Neuronal stem cell (in vitro differentiated cells): ENCODE measurements around the gene MCF2L2.

Experiments used
- DNase-seq: peaks from one replicate; pipeline ENCODE4 v3.0.0-alpha.2; 2013; ENCODE audit warnings: low spot score
- H2AFZ ChIP-seq: one replicate; pipeline ENCODE4 v1.6.1; 2013; ENCODE audit warnings: mild to moderate bottlenecking, low read length, inconsistent platforms
- H2AK5ac ChIP-seq: 2 replicates; pipeline ENCODE4 v1.6.1; 2013; ENCODE audit warnings: low read depth, mild to moderate bottlenecking, inconsistent platforms, low read length, moderate library complexity, mixed read lengths
- H2BK120ac ChIP-seq: 2 replicates; pipeline ENCODE4 v1.6.1; 2013; ENCODE audit warnings: low read depth, mild to moderate bottlenecking, inconsistent platforms, low read length, moderate library complexity, mixed read lengths
- H2BK12ac ChIP-seq: one replicate; pipeline ENCODE4 v1.6.1; 2013; ENCODE audit warnings: low read length, inconsistent platforms
- H2BK15ac ChIP-seq: 2 replicates; pipeline ENCODE4 v1.6.1; 2013; ENCODE audit warnings: mild to moderate bottlenecking, low read length, inconsistent platforms, mixed read lengths
- H2BK5ac ChIP-seq: one replicate; pipeline ENCODE4 v1.6.1; 2013; ENCODE audit warnings: inconsistent platforms, mild to moderate bottlenecking, low read length, moderate library complexity
- H3K14ac ChIP-seq: one replicate; pipeline ENCODE4 v1.6.1; 2013; ENCODE audit warnings: low read length, inconsistent platforms
- H3K18ac ChIP-seq: 2 replicates; pipeline ENCODE4 v1.6.1; 2013; ENCODE audit warnings: low read length, inconsistent platforms
- H3K23ac ChIP-seq: 2 replicates; pipeline ENCODE4 v1.6.1; 2013; ENCODE audit warnings: low read depth, mild to moderate bottlenecking, mixed read lengths, low read length, inconsistent platforms; ENCODE audit not compliant: poor library complexity
- H3K27ac ChIP-seq: replicated peaks from 3 replicates; pipeline ENCODE4 v1.5.1; 2013; ENCODE audit warnings: low read length, inconsistent platforms
- H3K27me3 ChIP-seq, 3 experiments: 2 replicates each; pipeline ENCODE4 v1.6.1; 2013; ENCODE audit warnings: low read length in 3 of 3, mild to moderate bottlenecking in 2 of 3, inconsistent platforms in 1 of 3, low read depth in 1 of 3, mixed read lengths in 1 of 3, moderate library complexity in 1 of 3; ENCODE audit not compliant: control insufficient read depth in 3 of 3, insufficient read depth in 3 of 3
- H3K36me3 ChIP-seq, 2 donors: replicated peaks in 1 of 2; 2 replicates each; pipeline ENCODE4 v1.6.1; 2013; ENCODE audit warnings: low read length in 2 of 2; ENCODE audit not compliant: control insufficient read depth in 2 of 2, insufficient read depth in 2 of 2
- H3K4ac ChIP-seq: 2 replicates; pipeline ENCODE4 v1.6.1; 2013; ENCODE audit warnings: inconsistent platforms, mild to moderate bottlenecking, low read length, moderate library complexity
- H3K4me1 ChIP-seq, 2 donors: 1 replicate in 1 of 2; 2 replicates in 1 of 2; pipeline ENCODE4 v1.6.1; 2013; ENCODE audit warnings: low read length in 2 of 2, low read depth in 1 of 2; ENCODE audit not compliant: control insufficient read depth in 2 of 2, insufficient read depth in 1 of 2
- H3K4me2 ChIP-seq: one replicate; pipeline ENCODE4 v1.6.1; 2013; ENCODE audit warnings: mild to moderate bottlenecking, low read length, inconsistent platforms; ENCODE audit not compliant: insufficient read depth, poor library complexity, severe bottlenecking
- H3K4me3 ChIP-seq, 2 donors: 2 replicates each; pipeline ENCODE4 v1.5.1; 2013; ENCODE audit warnings: low read length in 2 of 2, mild to moderate bottlenecking in 2 of 2, inconsistent platforms in 1 of 2, moderate library complexity in 1 of 2
- H3K79me1 ChIP-seq: one replicate; pipeline ENCODE4 v1.6.1; 2013; ENCODE audit warnings: low read depth, mild to moderate bottlenecking, inconsistent platforms, low read length, moderate library complexity
- H3K9ac ChIP-seq: one replicate; pipeline ENCODE4 v1.6.1; 2013; ENCODE audit warnings: mild to moderate bottlenecking, low read depth, low read length, inconsistent platforms; ENCODE audit not compliant: poor library complexity
- H3K9me3 ChIP-seq, 2 donors: replicated peaks in 1 of 2; 2 replicates each; pipeline versions ENCODE3 to v1.6.1; 2013; ENCODE audit warnings: low read length in 2 of 2, mild to moderate bottlenecking in 2 of 2, inconsistent platforms in 1 of 2, low read depth in 1 of 2, mixed read lengths in 1 of 2, moderate library complexity in 1 of 2; ENCODE audit not compliant: control insufficient read depth in 2 of 2, insufficient read depth in 1 of 2
- H4K8ac ChIP-seq: one replicate; pipeline ENCODE4 v1.6.1; 2013; ENCODE audit warnings: low read depth, mild to moderate bottlenecking, inconsistent platforms, low read length, moderate library complexity
- H4K91ac ChIP-seq: one replicate; pipeline ENCODE4 v1.6.1; 2013; ENCODE audit warnings: low read length, low read depth, mild to moderate bottlenecking, inconsistent platforms; ENCODE audit not compliant: poor library complexity
- WGBS, 2 donors: extraction: QIAGEN DNeasy Blood & Tissue Kit; methylation state at CpG; one replicate each; pipeline ENCODE4 v1.1.7; 2013; ENCODE audit warnings: missing lambda C conversion rate in 2 of 2, mixed read lengths in 1 of 2; ENCODE audit not compliant: insufficient read length in 2 of 2, insufficient replicate concordance in 1 of 2; ENCODE audit errors: extremely low coverage in 2 of 2; 5-methylcytosine and 5-hydroxymethylcytosine counted together

The MCF2L2 gene

DNA sequence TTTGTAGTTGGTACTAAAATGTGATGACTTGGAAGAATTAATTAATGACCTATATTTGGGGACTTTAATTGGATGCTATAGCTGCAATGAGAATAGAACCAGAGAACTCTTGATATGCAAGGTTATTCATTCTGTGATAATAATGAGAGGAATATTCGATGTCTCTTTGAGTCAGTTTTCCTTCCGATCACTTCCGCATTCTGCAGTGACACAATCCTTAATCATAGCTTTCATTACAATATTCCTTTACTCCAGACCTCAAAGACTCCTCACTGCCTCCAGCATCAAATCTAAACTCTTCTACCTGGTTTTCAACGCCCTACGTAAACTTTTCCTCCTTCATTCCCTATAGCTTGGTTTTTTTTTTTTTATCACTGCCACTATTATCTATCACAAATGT, 153.8 kb downstream of the MCF2L2 start:
- Histone ChIP-seq H3K27me3 (no peaks in the 10 kb centered on the region), H3K27ac (no peak overlapping the region), H3K4me1 (no peaks in the 10 kb centered on the region), H2BK120ac (no peak overlapping the region), H2BK12ac (no peak overlapping the region), H3K23ac (no peak overlapping the region), H4K8ac (no peak overlapping the region), H3K79me1 (no peaks in the 10 kb centered on the region), H3K14ac (no peak overlapping the region), H3K18ac (no peak overlapping the region), H3K36me3 (peaks cover 0 to 44% of the 10 kb centered on the region in 2 donors), H2BK5ac (no peak overlapping the region), H2AK5ac (no peak overlapping the region), H3K9ac (no peak overlapping the region), H3K9me3 (no peaks in the 10 kb centered on the region), H3K4ac (no peak overlapping the region), H2BK15ac (no peak overlapping the region), H2AFZ (no peak overlapping the region), H3K4me3 (no peak overlapping the region), H4K91ac (no peak overlapping the region), H3K4me2 (no peak overlapping the region)
- DNase-seq = no peak
- WGBS, 2 donors = 100% methylated on average over 2 of the region's 5 CpGs; no CpG with 5 or more reads in 1 of the 2 donors

DNA sequence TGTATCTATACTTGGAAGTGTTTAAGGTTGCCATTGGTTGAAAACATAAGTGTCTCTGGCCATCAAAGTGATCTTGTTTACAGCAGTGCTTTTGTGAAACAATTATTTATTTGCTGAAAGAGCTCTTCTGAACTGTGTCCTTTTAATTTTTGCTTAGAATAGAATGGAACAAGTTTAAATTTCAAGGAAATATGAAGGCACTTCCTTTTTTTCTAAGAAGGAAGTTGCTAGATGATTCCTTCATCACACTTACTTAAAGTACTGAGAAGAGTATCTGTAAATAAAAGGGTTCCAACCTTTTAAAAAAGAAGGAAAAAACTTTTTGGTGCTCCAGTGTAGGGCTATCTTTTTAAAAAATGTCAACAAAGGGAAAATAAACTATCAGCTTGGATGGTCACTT, 155.6 kb downstream of the MCF2L2 start:
- H3K18ac ChIP-seq = no peak overlapping the region
- H2BK12ac ChIP-seq = no peak overlapping the region
- H2AFZ ChIP-seq = no peak overlapping the region
- H2BK5ac ChIP-seq = no peak overlapping the region
- no peak overlapping the region for H4K8ac ChIP-seq
- no peak overlapping the region for H2BK15ac ChIP-seq
- H3K27me3 ChIP-seq = no peaks in the 10 kb centered on the region
- no peak overlapping the region for H3K4ac ChIP-seq
- DNase-seq = no peak
- peaks cover 0 to 49% of the 10 kb centered on the region in 2 donors for H3K36me3 ChIP-seq
- no peaks in the 10 kb centered on the region for H3K9me3 ChIP-seq
- no peak overlapping the region for H3K27ac ChIP-seq
- no peak overlapping the region for H3K4me3 ChIP-seq
- no peaks in the 10 kb centered on the region for H3K79me1 ChIP-seq
- H2AK5ac ChIP-seq = no peak overlapping the region
- no peak overlapping the region for H3K9ac ChIP-seq
- no peak overlapping the region for H2BK120ac ChIP-seq
- H3K14ac ChIP-seq = no peak overlapping the region
- H3K4me2 ChIP-seq = no peak overlapping the region
- no peak overlapping the region for H3K23ac ChIP-seq
- H4K91ac ChIP-seq = no peak overlapping the region
- H3K4me1 ChIP-seq = no peaks in the 10 kb centered on the region

DNA sequence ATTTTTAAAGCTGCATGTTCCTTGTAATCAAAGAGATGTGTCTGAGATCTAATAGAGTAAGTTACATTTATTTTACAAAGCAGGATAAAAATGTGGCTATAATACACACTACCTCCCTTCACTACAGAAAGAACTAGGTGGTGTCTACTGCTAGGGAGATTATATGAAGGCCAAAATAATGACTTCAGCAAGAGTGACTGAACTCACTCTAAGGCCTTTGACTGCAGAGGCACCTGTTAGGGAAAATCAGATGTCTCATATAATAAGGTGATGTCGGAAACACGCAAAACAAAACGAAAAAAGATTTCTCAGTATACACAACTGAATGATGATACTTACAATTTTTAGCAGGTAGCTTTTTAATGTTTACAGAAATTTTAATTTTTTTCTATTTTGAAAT, 156.3 kb downstream of the MCF2L2 start:
- Histone ChIP-seq H2BK15ac (no peak overlapping the region), H3K14ac (no peak overlapping the region), H3K4me1 (no peaks in the 10 kb centered on the region), H3K4ac (no peak overlapping the region), H3K27me3 (no peaks in the 10 kb centered on the region), H3K18ac (no peak overlapping the region), H3K79me1 (no peaks in the 10 kb centered on the region), H2BK120ac (no peak overlapping the region), H2AK5ac (no peak overlapping the region), H4K8ac (no peak overlapping the region), H2BK5ac (no peak overlapping the region), H3K9me3 (no peaks in the 10 kb centered on the region), H3K27ac (no peak overlapping the region), H3K36me3 (peaks cover 0 to 49% of the 10 kb centered on the region in 2 donors), H3K9ac (no peak overlapping the region), H2BK12ac (no peak overlapping the region), H4K91ac (no peak overlapping the region), H3K4me2 (no peak overlapping the region), H2AFZ (no peak overlapping the region), H3K4me3 (no peak overlapping the region), H3K23ac (no peak overlapping the region)
- WGBS, 2 donors = no CpG with 5 or more reads among the region's 3 CpGs
- DNase-seq = no peak

DNA sequence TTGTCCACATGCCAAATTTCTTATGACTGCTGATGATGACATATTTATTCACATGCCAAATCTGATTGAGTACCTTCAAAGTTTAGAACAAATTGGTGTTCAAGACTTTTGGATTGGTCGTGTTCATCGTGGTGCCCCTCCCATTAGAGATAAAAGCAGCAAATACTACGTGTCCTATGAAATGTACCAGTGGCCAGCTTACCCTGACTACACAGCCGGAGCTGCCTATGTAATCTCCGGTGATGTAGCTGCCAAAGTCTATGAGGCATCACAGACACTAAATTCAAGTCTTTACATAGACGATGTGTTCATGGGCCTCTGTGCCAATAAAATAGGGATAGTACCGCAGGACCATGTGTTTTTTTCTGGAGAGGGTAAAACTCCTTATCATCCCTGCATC, 158.1 kb downstream of the MCF2L2 start:
- Histone ChIP-seq H2BK120ac (no peak overlapping the region), H3K14ac (no peak overlapping the region), H2BK15ac (no peak overlapping the region), H3K36me3 (peaks cover 0 to 49% of the 10 kb centered on the region in 2 donors), H4K8ac (no peak overlapping the region), H3K27ac (no peak overlapping the region), H3K27me3 (no peaks in the 10 kb centered on the region), H3K4ac (no peak overlapping the region), H3K9me3 (no peaks in the 10 kb centered on the region), H3K9ac (no peak overlapping the region), H3K18ac (no peak overlapping the region), H3K4me1 (peaks cover 8 to 9% of the 10 kb centered on the region in 2 donors), H3K4me2 (no peak overlapping the region), H2AK5ac (no peak overlapping the region), H3K4me3 (no peak overlapping the region), H2AFZ (no peak overlapping the region), H2BK5ac (no peak overlapping the region), H3K23ac (no peak overlapping the region), H4K91ac (no peak overlapping the region), H2BK12ac (no peak overlapping the region), H3K79me1 (no peaks in the 10 kb centered on the region)
- no peak for DNase-seq
- WGBS, 2 donors = no CpG with 5 or more reads among the region's 7 CpGs
